Hypothalamus (tissue), 51 donors: ENCODE measurements around the gene PYDC2.

Experiments
- DNase-seq, 51 donors: peaks; one replicate each; lab custom pipeline; 2025; lab: John Stamatoyannopoulos, UW

Gene PYDC2

GRCh38 chr3:191461113-191461595, at the start of gene PYDC2:
Gene PYDC2, plus strand, starts transcription at chr3:191461163. Its CDS starts 0 bp downstream, at chr3:191461163.
- DNase-seq, result no peak

- DNase-seq, result no peak
Observed at GRCh38 chr3:191412759-191413158, 48.2 kb upstream of the PYDC2 start.

- no peak for DNase-seq
Observed at GRCh38 chr3:191414286-191414685, 46.7 kb upstream of the PYDC2 start.

GRCh38 chr3:191414732-191415131, 46.2 kb upstream of the PYDC2 start:
- no peak for DNase-seq

- DNase-seq, result no peak
Observed at GRCh38 chr3:191415566-191415965, 45.4 kb upstream of the PYDC2 start.

- no peak for DNase-seq
Observed at GRCh38 chr3:191417457-191417729, 43.6 kb upstream of the PYDC2 start.

GRCh38 chr3:191420771-191421170, 40.2 kb upstream of the PYDC2 start:
- DNase-seq, result no peak

- DNase-seq, result no peak
Observed at GRCh38 chr3:191424881-191425280, 36.1 kb upstream of the PYDC2 start.

GRCh38 chr3:191425322-191425734, 35.6 kb upstream of the PYDC2 start:
- DNase-seq, result no peak

GRCh38 chr3:191426311-191426710, 34.7 kb upstream of the PYDC2 start:
- no peak for DNase-seq

GRCh38 chr3:191428177-191428576, 32.8 kb upstream of the PYDC2 start:
- no peak for DNase-seq

GRCh38 chr3:191430103-191430502, 30.9 kb upstream of the PYDC2 start:
- no peak for DNase-seq

- DNase-seq, result no peak
Observed at GRCh38 chr3:191431160-191431822, 29.7 kb upstream of the PYDC2 start.

- no peak for DNase-seq
Observed at GRCh38 chr3:191432162-191432561, 28.8 kb upstream of the PYDC2 start.

- no peak for DNase-seq
Observed at GRCh38 chr3:191434024-191434423, 26.9 kb upstream of the PYDC2 start.

GRCh38 chr3:191435981-191436380, 25.0 kb upstream of the PYDC2 start:
- DNase-seq, result no peak

GRCh38 chr3:191438150-191438814, 22.7 kb upstream of the PYDC2 start:
- DNase-seq, result no peak

- DNase-seq, result no peak
Observed at GRCh38 chr3:191440532-191440931, 20.4 kb upstream of the PYDC2 start.

GRCh38 chr3:191441687-191442086, 19.3 kb upstream of the PYDC2 start:
- DNase-seq, result no peak

- no peak for DNase-seq
Observed at GRCh38 chr3:191444569-191444968, 16.4 kb upstream of the PYDC2 start.

GRCh38 chr3:191449256-191449655, 11.7 kb upstream of the PYDC2 start:
- no peak for DNase-seq

GRCh38 chr3:191455257-191455952, 5.6 kb upstream of the PYDC2 start:
- no peak for DNase-seq
